H1 (cell line): ENCODE data around the gene TBC1D10A. TPM values are rescaled to one million over a fixed set of nuclear protein-coding genes. Genes with fewer than 3 reads are reported as not detected.

Experiments used
- CTCF ChIA-PET: fragments of 300-600 bp; sonication (Branson Sonifier 250); formaldehyde crosslinking; loops from one replicate; lab custom pipeline; 2021; ENCODE audit not compliant: partially characterized antibody; lab: Charles Lee
- POLR2A ChIA-PET: fragments of 300-600 bp; sonication (Branson Sonifier 250); formaldehyde crosslinking; loops from one replicate; lab custom pipeline; 2021; ENCODE audit warnings: inconsistent platforms; ENCODE audit not compliant: partially characterized antibody; lab: Charles Lee
- DNase-seq, 2 experiments: peaks; one replicate each; pipeline versions ENCODE4 v3.0.0 to v3.0.0-alpha.2; 2010 to 2022; ENCODE audit warnings: low spot score in 2 of 2, low read depth in 1 of 2, mixed read lengths in 1 of 2
- FAIRE-seq: peaks from 2 replicates; lab custom pipeline; 2011; peaks lifted over from hg19 to GRCh38; lab: Jason Lieb, UNC
- H2AFZ ChIP-seq: 2 replicates; pipeline ENCODE4 v1.8.1; 2012; ENCODE audit warnings: low read length, inconsistent platforms
- H2AK5ac ChIP-seq: 2 replicates; pipeline ENCODE4 v1.6.1; 2013; ENCODE audit warnings: low read depth, low read length
- H2BK120ac ChIP-seq: replicated peaks from 2 replicates; pipeline ENCODE3; 2013; ENCODE audit warnings: low read depth, low read length, inconsistent platforms
- H2BK12ac ChIP-seq: 2 replicates; pipeline ENCODE4 v1.6.1; 2013; ENCODE audit warnings: low read depth, low read length
- H2BK15ac ChIP-seq: 2 replicates; pipeline ENCODE4 v1.6.1; 2013; ENCODE audit warnings: low read length
- H2BK20ac ChIP-seq: 2 replicates; pipeline ENCODE4 v1.6.1; 2013; ENCODE audit warnings: low read length
- H2BK5ac ChIP-seq: 2 replicates; pipeline ENCODE4 v1.6.1; 2013; ENCODE audit warnings: low read depth, low read length
- H3K14ac ChIP-seq: 2 replicates; pipeline ENCODE4 v1.6.1; 2013; ENCODE audit warnings: inconsistent platforms; ENCODE audit not compliant: insufficient read length
- H3K18ac ChIP-seq: 2 replicates; pipeline ENCODE4 v1.6.1; 2013; ENCODE audit warnings: low read length; ENCODE audit errors: extremely low read depth
- H3K23ac ChIP-seq: 2 replicates; pipeline ENCODE4 v1.6.1; 2013; ENCODE audit warnings: inconsistent platforms; ENCODE audit not compliant: insufficient read length
- H3K23me2 ChIP-seq: 2 replicates; pipeline ENCODE4 v1.6.1; 2013; ENCODE audit warnings: low read depth, low read length
- H3K27ac ChIP-seq: 2 replicates; pipeline ENCODE4 v1.6.1; 2011; ENCODE audit warnings: low read depth, low read length, inconsistent platforms
- H3K27me3 ChIP-seq, 4 experiments: replicated peaks in 1 of 4; 1 replicate in 1 of 4; 2 replicates in 3 of 4; pipeline versions ENCODE4 v1.6.1 to v1.8.1; 2011 to 2013; ENCODE audit warnings: low read length in 3 of 4, mild to moderate bottlenecking in 3 of 4, inconsistent platforms in 2 of 4, mixed read lengths in 2 of 4, moderate library complexity in 1 of 4; ENCODE audit not compliant: control insufficient read depth in 3 of 4, insufficient read depth in 3 of 4; ENCODE audit errors: extremely low read depth in 1 of 4
- H3K36me3 ChIP-seq, 4 experiments: 2 replicates each; pipeline versions ENCODE4 v1.6.1 to v1.8.1; 2011 to 2013; ENCODE audit warnings: mild to moderate bottlenecking in 4 of 4, low read length in 3 of 4, moderate library complexity in 2 of 4, control low read depth in 1 of 4, inconsistent platforms in 1 of 4; ENCODE audit not compliant: insufficient read depth in 4 of 4, control insufficient read depth in 2 of 4
- H3K4ac ChIP-seq: replicated peaks from 2 replicates; pipeline ENCODE3; 2013; ENCODE audit warnings: low read length, low read depth, mixed read lengths, inconsistent platforms; ENCODE audit not compliant: insufficient read length
- H3K4me1 ChIP-seq, 4 experiments: replicated peaks in 1 of 4; 1 replicate in 1 of 4; 2 replicates in 3 of 4; pipeline versions ENCODE4 v1.6.1 to v1.8.1; 2011 to 2013; ENCODE audit warnings: low read length in 3 of 4, inconsistent platforms in 2 of 4, mixed read lengths in 1 of 4; ENCODE audit not compliant: insufficient read depth in 4 of 4, control insufficient read depth in 3 of 4
- H3K4me2 ChIP-seq, 2 experiments: 2 replicates each; pipeline versions ENCODE4 v1.6.1 to v1.8.1; 2011 to 2013; ENCODE audit warnings: low read depth in 2 of 2, low read length in 2 of 2, control low read depth in 1 of 2, inconsistent platforms in 1 of 2, mild to moderate bottlenecking in 1 of 2; ENCODE audit not compliant: insufficient read depth in 1 of 2
- H3K4me3 ChIP-seq, 4 experiments: fragments of 200-600, 300-600 bp in 1 of 4; sonication (generic), shearing (Covaris generic), sonication (Bioruptor Twin) in 1 of 4; 2 replicates each; pipeline versions ENCODE4 v1.5.1 to v1.8.1; 2011 to 2016; ENCODE audit warnings: low read length in 4 of 4, low read depth in 3 of 4, control low read depth in 2 of 4, inconsistent platforms in 2 of 4, mild to moderate bottlenecking in 2 of 4, mixed read lengths in 1 of 4, moderate library complexity in 1 of 4; ENCODE audit not compliant: insufficient read depth in 2 of 4; ENCODE audit errors: extremely low read depth in 1 of 4
- H3K56ac ChIP-seq: replicated peaks from 2 replicates; pipeline ENCODE3; 2013; ENCODE audit warnings: low read depth, mild to moderate bottlenecking, mixed read lengths, low read length, inconsistent platforms; ENCODE audit not compliant: insufficient read length
- H3K79me1 ChIP-seq: 2 replicates; pipeline ENCODE4 v1.6.1; 2013; ENCODE audit warnings: low read depth, low read length, control low read depth
- H3K79me2 ChIP-seq, 2 experiments: 2 replicates each; pipeline versions ENCODE4 v1.6.1 to v1.8.1; 2012 to 2013; ENCODE audit warnings: low read length in 2 of 2, mild to moderate bottlenecking in 2 of 2, inconsistent platforms in 1 of 2; ENCODE audit not compliant: insufficient read depth in 2 of 2, control insufficient read depth in 1 of 2
- H3K9ac ChIP-seq, 4 experiments: replicated peaks in 1 of 4; 1 replicate in 1 of 4; 2 replicates in 3 of 4; pipeline versions ENCODE4 v1.6.1 to v1.8.1; 2011 to 2013; ENCODE audit warnings: low read depth in 3 of 4, low read length in 3 of 4, control low read depth in 2 of 4, mild to moderate bottlenecking in 2 of 4, moderate library complexity in 2 of 4, inconsistent platforms in 1 of 4; ENCODE audit errors: extremely low read depth in 1 of 4
- H3K9me3 ChIP-seq, 2 experiments: 2 replicates each; pipeline versions ENCODE4 v1.6.1 to v1.8.1; 2012 to 2013; ENCODE audit warnings: mild to moderate bottlenecking in 2 of 2, moderate library complexity in 2 of 2, control low read depth in 1 of 2, inconsistent platforms in 1 of 2, low read depth in 1 of 2, low read length in 1 of 2, mixed read lengths in 1 of 2; ENCODE audit not compliant: insufficient read depth in 2 of 2
- H4K20me1 ChIP-seq, 2 experiments: replicated peaks in 1 of 2; 2 replicates each; pipeline versions ENCODE3 to v1.8.1; 2011 to 2013; ENCODE audit warnings: inconsistent platforms in 2 of 2, low read length in 2 of 2, mild to moderate bottlenecking in 1 of 2; ENCODE audit not compliant: insufficient read depth in 2 of 2, control insufficient read depth in 1 of 2
- H4K5ac ChIP-seq: 2 replicates; pipeline ENCODE4 v1.6.1; 2013; ENCODE audit warnings: low read length, low read depth, mixed read lengths, inconsistent platforms; ENCODE audit not compliant: insufficient read length
- H4K8ac ChIP-seq: 2 replicates; pipeline ENCODE4 v1.8.0; 2013; ENCODE audit warnings: mild to moderate bottlenecking, moderate library complexity, low read length, inconsistent platforms; ENCODE audit not compliant: insufficient read depth; ENCODE audit errors: extremely low read depth
- H4K91ac ChIP-seq: replicated peaks from 2 replicates; pipeline ENCODE3; 2013; ENCODE audit warnings: low read length, mixed read lengths, inconsistent platforms; ENCODE audit not compliant: insufficient read length
- KDM4A ChIP-seq: IDR thresholded peaks from one replicate; pipeline ENCODE4 v1.7.1; 2012; ENCODE audit warnings: low read depth, mild to moderate bottlenecking, moderate library complexity, low read length, inconsistent platforms; ENCODE audit not compliant: severe bottlenecking
- RXRA ChIP-seq: IDR thresholded peaks from 2 replicates; pipeline ENCODE4 v1.6.1; 2011; ENCODE audit warnings: low read depth, mild to moderate bottlenecking, low read length, moderate library complexity; ENCODE audit not compliant: insufficient read depth
- SIN3A ChIP-seq, 2 experiments: IDR thresholded peaks in 1 of 2; conservative IDR thresholded peaks in 1 of 2; 2 replicates each; pipeline ENCODE4 v1.6.1; 2011 to 2012; ENCODE audit warnings: low read length in 2 of 2, improper control_type of control experiment in 1 of 2, low read depth in 1 of 2, mild to moderate bottlenecking in 1 of 2
- TCF12 ChIP-seq: IDR thresholded peaks from 2 replicates; pipeline ENCODE4 v1.6.1; 2011; ENCODE audit warnings: low read depth, mild to moderate bottlenecking, low read length
- WGBS, 2 experiments: shearing (Covaris generic) in 1 of 2; methylation state at CpG; one replicate each; pipeline versions ENCODE4 v1.1.6 to v1.1.7; 2013 to 2015; ENCODE audit warnings: low lambda C conversion rate in 2 of 2, mixed read lengths in 2 of 2, inconsistent platforms in 1 of 2, low coverage in 1 of 2, missing lambda C conversion rate in 1 of 2; ENCODE audit not compliant: insufficient replicate concordance in 2 of 2, insufficient coverage in 1 of 2, insufficient read length in 1 of 2; ENCODE audit errors: extremely low coverage in 1 of 2, missing lambda C conversion rate in 1 of 2; 5-methylcytosine and 5-hydroxymethylcytosine counted together
- polyA plus RNA-seq, 7 experiments: library from polyadenylated mRNA; depleted of rRNA in 3 of 7; stranded (reverse) in 5 of 7; unstranded in 2 of 7; fragments of >200 nt in 5 of 7; fragments of 200-250 nt in 2 of 7; gene quantifications; 1 replicate in 5 of 7; 2 replicates in 1 of 7; 4 replicates in 1 of 7; pipeline versions ENCODE4 v1.2.1 to v1.2.3, GENCODE V29; 2011 to 2013; ENCODE audit warnings: missing spikeins in 2 of 7, mixed read lengths in 2 of 7
- total RNA-seq: library from RNA; stranded (reverse); fragmentation: NEBNext Ultra II Directional; extraction: Animal tissue kit (Norgen Biotek cat#: 25700); gene quantifications from 2 replicates; pipeline ENCODE4 v1.2.1, GENCODE V29; 2021

TBC1D10A gene
- total and polyA plus RNA-seq, 2 of the 8 experiments (the other 6 are each of a cell fraction or from before 2014, with no cell fraction given), result 5.4 to 7.0 TPM

DNA sequence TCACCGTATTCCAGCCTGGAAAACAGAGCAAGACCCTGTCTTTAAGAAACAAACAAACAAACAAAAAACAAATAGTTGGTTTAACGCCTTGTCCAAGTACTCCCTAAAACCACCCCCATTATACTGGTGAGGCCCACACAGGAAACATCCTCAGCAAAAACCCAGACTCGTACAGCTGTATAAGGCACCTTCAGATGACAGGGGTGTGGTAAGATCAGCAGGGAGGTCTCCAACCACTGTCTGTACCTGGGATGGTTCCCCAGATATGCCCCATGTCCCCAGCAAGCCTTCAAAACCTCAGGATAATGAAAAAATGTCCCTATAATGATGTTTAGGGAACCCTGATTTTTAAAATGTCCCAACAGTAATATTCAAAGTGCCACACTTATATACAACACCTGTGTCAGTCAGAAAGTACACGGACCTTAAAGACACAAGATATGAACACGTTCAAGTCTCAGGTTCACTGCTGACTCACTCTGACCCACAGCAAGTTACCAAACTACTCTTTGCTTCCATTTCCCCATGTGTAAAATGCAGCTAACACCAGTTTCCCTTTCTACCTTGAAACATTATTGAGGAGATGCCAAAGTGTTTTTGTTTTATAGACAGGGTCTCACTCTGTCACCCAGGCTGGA, 20.6 kb upstream of the TBC1D10A start:
- FAIRE-seq, result no peak
- Histone ChIP-seq H3K4ac (no peak overlapping the region), H3K23me2 (no peaks in the 10 kb centered on the region), H3K18ac (no peak overlapping the region)
- TF ChIP-seq TCF12 (no peak), KDM4A (no peak), RXRA (no peak), SIN3A (conservative IDR thresholded peaks at IDR 0.05 in 1 of 2, IDR thresholded peaks at IDR 0.05 in 1 of 2; ENCODE audit: low read depth in 1 of 2, low read length in 2 of 2) (no peak)
- TF ChIP-seq, all 59 proteins: peak for 0
- Histone ChIP-seq H2AK5ac (no peak overlapping the region), H3K4me2 (no peak overlapping the region), H3K9me3 (no peaks in the 10 kb centered on the region), H2BK5ac (no peak overlapping the region), H4K5ac (no peak overlapping the region), H3K36me3 (peaks cover 33 to 91% (median 72%) of the 10 kb centered on the region in 4 experiments), H4K91ac (no peak overlapping the region), H2BK15ac (no peak overlapping the region), H3K4me3 (no peak overlapping the region), H3K56ac (no peak overlapping the region), H4K20me1 (peaks cover 15 to 23% of the 10 kb centered on the region in 2 experiments), H3K79me1 (no peaks in the 10 kb centered on the region; the same call in 1 of the 2 replicates), H3K79me2 (peaks cover 0 to 25% of the 10 kb centered on the region in 2 experiments; a peak in 1 of 4 replicates), H2BK120ac (no peak overlapping the region), H2BK12ac (no peak overlapping the region), H3K27me3 (no peaks in the 10 kb centered on the region), H3K4me1 (no peaks in the 10 kb centered on the region), H3K27ac (no peak overlapping the region), H3K14ac (no peak overlapping the region), H3K9ac (no peak overlapping the region), H2BK20ac (no peak overlapping the region), H3K23ac (no peak overlapping the region), H2AFZ (no peak overlapping the region), H4K8ac (no peak overlapping the region)
- no peak for DNase-seq
- WGBS, 2 experiments, result 89% methylated on average over 5 of the region's 5 CpGs; no CpG with 5 or more reads in 1 of the 2 experiments
- ChIA-PET CTCF (interaction anchor here (0.8 to 1.5 kb wide), 2 partner anchors 11 to 57 kb away, joined by 3 read pairs; no protein-coding TSS in a partner anchor), POLR2A (interaction anchor here (1.1 to 1.5 kb wide), 2 partner anchors 9 to 19 kb away, joined by 3 to 5 read pairs; partner anchors contain the start of genes CCDC157 and SF3A1)
